Activated CD8-positive, alpha-beta memory T cell treated with anti-CD3 and anti-CD28 coated beads, Interleukin-2, amount 50 U/mL, for 48 hours (primary cell): ENCODE results near the gene CPA2.

Experiments
- DNase-seq: peaks from one replicate; pipeline ENCODE4 v3.0.0-alpha.2; 2020

Gene CPA2

DNA sequence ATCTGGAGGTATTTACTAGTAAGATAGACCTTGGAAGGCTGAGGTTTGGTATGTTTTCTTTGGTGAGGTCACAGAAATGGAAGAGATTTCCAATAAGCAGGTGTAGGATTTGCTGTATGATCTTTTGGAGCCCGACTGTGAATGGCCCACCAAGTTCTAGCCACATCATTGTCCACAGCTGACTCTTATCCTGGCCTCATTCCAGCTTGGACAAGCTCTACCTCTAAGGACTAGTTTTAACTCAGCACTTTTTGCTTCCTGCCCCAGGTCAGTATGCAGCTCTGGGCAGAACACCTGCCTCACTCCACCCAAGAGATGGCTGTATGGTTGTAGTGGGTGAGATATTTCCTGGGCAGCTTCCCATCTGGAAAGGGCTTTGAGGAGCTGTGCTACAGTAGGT, 20.2 kb downstream of the CPA2 start:
- no peak for DNase-seq

DNA sequence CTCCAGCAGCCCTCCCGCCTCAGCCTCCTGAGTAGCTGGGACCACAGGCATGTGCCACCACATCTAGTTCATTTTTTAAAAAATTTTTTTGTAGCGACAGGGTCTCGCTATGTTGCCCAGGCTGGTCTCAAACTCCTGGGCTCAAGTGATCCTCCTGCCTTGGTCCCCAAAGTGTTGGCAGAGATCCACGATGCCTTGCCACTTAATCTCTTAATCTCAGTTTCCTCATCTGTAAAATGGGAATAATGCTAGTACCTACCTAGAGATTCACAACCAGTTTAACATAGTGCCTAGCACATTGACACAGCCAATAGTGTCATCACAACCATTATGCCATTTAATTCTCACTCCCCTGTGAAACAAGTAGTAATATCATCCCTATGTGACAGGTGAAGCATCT, 21.5 kb downstream of the CPA2 start:
- DNase-seq, result no peak

DNA sequence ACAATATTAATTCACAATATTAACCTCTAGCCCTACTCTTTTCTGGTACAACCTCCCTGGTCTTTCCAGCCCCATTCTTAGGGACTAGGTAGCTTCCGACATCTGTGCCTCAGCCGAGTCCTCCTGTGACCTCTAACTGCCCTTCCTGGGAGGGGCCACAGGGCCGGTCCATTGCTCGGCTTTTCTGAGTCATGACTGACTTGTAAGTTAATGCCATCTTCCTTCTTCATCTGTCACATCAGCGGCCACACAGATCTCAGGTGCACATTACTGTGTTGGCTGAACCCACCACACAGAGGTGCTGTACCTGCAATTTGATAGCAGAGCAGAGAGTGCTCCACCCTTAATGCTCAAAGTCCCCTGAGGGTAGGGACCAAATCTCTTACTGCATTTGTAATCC, 22.2 kb downstream of the CPA2 start:
- no peak for DNase-seq

DNA sequence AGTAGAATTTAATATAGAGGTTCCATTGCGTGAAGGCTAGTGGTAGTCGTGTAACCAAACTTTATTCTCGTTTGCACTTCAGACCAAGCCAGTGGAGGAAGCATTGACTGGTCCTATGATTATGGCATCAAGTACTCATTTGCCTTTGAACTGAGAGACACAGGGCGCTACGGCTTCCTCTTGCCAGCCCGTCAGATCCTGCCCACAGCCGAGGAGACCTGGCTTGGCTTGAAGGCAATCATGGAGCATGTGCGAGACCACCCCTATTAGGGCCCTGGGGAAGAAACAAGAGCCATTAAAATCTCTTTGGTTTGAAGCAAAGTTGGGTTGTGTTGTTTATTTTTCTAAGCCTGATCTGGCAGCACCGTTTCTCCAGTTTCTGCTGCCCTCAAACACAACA, 22.8 kb downstream of the CPA2 start:
- no peak for DNase-seq

DNA sequence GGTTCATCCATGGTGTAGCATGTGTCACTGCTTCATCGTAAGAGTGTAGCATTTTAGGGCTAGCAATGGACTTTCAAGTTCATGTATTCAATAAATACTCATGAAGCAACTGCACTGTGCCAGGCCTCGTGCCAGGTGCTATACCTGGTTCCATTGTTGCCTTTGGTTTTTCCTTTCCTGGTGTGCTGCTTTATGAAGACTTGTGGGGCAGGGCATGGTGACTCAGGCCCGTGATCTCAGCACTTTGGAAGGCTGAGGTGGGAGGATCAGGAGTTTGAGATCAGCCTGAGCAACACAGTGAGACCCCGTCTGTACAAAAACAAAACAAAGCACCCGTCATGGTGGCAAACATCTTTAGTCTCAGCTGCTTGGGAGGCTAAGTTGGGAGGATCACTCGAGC, 24.1 kb downstream of the CPA2 start:
- no peak for DNase-seq

DNA sequence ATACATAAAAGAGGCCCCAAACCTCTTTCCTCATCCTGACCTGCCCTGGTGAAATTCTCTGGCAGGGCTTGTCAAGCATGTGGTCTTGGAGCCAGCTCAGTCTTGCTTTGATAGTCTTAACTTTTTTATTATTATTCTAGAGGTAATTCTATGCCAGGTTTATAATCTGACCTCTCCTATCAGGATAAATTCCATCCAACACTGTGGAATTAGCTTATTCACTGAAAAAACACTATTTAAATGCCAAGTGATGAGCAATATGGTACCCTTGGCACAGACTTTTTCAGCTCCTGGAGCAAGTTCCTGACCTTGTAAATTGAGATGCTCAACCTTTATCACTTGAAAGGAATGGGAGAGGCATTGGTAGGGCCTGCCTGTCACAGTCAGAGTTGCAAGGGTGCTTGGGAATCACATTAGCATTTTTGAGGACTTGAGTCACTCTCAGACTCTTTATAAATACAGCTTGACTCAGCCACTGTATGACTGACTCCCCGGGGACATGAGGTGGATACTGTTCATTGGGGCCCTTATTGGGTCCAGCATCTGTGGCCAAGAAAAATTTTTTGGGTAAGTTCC, 26.1 kb downstream of the CPA2 start, which contains the start of gene CPA4:
CPA4 (plus strand) TSS at position 480 of the 576 bp plus-strand sequence; CDS start at position 500, 20 bp downstream.
- no peak for DNase-seq

DNA sequence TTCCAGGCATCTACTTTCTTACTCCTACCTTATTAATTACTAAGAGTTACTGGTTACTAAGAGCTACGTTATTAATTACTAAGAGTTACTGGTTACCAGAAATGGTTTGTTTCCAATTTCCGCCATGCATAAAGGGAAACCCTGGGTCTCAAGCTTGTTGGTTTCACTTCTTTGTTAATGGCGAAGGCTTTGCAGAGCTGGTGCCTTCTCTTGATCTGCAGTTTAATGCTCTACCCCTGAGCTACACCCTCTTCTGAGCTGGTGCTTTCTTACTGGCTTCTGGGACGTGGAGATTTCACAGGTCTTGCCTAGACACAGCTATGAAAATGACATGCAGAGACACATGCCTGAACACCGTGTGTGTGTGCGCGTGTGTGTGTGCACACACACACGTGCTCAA, 26.9 kb downstream of the CPA2 start:
- no peak for DNase-seq

DNA sequence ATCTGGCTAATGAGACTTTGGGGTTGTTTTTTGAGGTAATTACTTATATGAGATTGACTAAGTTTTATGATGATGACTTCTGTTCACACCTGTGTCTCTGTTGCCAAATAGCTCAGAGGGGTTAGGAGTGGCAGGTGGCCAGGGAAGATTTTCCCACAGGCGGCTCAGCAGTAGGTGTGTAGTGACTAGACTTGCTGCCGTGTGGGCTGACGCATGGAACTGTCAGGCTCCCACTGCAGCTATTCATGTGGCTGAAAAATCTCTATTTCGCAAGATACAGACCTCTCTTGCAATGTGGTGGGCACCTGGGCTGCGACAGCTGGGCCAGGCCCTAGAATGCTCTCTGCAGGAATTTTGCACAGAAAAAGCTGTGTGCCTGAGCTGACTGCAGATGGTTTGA, 27.7 kb downstream of the CPA2 start:
- no peak for DNase-seq

DNA sequence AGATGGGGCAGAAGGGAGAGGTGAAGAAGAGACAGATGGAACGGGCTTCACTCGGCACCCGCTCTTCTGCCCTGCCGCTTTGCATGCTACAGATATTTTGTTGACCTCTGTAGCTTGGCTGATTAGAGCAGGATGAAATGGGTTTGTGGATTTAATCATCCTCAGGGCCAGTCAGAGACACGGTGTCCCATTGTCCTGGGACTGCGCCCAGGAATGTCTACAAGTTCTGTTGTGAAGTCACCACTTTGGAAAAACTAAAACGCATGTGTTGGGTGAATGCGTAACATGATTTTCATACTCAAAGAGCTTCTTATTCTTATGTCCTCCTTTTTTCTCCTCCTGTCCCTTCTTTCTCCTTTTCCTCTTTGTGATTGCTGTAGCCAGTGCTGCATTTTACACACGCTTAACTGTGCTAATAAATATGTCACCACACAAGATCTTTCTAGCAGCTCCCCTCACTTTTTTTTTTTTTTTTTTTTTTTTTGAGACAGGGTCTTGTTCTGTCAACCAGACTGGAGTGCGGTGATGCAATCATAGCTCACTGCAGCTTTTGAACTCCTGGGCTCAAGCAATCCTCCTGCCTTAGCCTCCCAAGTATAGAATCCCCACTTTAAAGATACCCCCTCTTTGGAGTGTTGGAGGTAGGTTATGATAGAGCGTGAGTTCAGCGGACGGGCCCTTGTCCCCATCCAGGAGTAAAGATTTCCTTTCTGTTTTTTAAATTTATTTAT, 29.7 kb downstream of the CPA2 start:
- no peak for DNase-seq

DNA sequence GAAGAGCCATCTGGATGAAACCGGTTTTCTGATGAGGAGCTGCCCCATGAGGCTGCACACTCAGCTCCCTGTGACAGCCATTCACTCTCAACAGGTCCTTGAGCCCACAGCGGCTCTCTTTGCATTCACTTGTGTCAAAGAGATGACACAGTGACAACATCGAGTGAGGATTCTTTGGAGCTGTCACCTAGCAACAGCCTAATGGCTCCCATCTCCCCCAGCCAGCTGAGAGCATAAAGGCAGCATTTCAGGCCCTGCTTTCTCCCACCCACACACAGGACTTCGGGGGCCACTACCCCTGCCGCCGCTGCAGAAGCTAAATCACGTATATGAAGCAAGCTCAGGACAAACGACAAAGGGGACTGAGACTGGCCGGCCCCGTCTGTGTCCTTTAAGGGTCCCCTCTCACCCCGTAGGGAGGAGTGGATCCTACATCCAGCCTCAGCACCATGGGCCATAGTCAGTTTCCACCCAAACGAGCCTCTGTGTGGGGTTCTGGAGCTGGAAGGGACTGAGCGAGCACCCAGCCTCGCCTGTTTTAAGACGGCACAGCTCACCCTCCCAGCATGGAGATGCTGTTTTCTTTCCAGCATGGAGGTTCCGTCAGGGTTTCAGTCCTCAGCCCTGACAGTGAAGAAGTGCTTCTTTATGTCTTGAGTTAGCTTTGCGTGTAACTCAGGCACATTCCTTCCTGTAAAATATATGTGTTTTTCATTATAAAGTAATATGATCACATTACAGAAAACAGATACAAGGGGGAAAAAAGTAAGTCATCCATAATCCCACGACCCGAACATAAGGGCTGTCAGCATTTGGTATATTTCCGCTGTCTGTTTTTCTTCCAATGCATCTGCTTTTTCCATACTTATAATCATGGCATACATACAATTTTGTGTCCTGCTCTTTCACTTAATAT, 31.2 kb downstream of the CPA2 start:
- DNase-seq, result no peak

DNA sequence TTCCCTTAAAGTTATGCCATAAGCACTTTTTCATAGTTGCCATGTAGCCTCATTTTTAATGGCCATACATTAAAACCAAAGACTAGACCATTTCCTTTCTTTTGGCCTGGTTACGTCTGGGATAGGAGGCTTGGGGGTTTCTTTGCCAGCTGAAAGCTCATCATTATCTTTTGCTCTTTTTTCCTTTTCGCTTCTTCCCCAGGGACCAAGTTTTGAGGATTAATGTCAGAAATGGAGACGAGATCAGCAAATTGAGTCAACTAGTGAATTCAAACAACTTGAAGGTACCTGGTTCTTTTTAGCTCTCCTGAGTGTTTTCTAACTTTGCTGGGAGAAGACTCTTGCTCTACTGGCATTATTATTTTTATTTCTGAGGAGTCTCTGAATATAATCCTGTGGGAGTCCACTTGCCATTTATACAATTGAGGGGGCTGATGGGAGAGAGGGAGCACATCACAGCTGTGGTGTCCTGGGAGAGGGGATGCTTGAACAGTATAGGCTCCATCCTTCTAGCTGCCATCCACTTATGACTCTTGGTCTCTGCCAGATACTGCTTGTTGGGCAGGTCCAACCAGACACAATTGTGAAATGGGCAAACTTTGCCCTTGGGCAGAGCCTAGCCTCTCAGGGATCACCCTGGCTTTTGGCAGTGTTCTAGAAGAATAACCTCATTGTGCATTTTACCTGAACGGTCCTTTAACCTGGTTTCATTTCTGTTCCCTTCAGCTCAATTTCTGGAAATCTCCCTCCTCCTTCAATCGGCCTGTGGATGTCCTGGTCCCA, 32.1 kb downstream of the CPA2 start:
- no peak for DNase-seq

DNA sequence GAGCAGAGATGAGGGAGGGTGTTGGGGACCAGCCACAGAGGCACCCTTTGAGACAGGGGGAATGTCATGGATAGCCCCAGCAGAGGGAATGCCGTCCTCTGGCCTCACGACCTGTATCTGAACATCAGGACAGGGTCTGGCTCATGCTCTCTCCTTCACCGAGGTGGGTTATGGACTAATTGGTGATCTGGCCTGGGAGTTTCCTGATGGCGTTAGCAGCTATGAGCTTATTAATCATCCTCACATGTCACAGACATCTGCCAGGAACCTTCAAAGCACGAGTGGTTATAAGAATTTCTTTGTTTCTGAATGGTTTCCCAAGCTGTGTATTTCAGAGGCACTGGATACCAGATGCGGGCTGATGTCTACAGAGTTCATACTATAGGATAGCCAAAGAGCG, 33.2 kb downstream of the CPA2 start:
- no peak for DNase-seq

DNA sequence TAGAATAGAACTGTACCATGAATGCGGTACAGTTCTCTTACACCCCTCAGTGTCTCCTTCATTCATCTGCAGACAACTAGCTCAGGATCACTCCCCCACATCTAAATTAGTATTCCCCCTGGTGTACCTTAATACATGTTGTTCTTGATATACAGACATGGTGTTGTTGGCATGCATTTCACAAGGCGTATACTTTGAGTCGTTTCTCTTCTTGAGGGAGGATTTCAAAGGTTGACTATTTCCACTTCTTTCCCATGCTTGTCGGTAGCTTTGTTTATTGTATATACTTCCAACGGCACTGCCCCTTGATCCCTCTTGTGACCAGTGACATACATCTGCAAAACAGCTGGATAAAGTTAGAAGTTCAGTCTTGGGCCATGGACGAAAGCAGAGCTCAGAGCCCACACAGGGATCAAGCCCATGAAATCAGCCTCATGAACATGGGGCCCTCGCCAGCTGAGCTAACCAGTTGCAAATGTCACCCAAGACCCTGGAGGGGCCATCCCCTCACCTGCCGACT, 34.9 kb downstream of the CPA2 start:
- DNase-seq, result no peak

DNA sequence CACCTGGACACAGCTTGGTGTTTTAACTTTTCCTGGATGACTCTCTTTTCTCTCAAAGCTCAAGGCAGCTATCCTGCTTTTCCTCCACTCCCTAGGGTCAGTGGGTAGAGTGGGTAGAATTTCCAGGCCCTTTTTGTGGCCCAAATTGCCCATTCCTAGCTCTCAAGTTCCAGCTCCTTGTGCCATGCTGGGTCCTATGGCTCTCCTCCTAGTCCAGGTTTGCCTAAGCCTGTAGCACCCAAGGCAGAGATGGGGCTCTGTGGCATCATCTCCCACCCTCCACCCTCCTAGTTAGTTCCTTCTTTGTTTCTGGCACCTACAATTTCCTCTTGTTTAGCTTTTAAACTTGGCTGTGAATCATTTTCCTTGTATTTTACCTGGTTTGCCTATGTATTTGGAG, 36.0 kb downstream of the CPA2 start:
- DNase-seq, result no peak

DNA sequence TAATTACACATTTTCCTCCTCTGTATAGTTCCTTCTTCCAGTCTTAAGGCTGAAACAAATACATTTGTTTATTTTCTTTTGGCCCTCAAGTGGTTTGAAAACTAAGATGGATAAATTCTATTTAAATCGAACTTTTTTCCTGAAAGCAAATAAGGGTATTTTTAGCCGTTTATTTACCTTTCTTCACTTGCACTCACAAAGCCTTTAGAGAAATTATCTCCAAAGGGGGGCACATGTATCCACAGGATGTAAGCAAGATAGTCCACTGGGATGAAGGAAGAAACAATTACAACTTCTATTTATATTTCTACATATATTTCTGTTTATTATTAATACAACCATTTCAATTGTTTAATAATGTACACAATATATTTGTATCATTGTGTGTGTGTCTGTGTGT, 36.5 kb downstream of the CPA2 start:
- no peak for DNase-seq

DNA sequence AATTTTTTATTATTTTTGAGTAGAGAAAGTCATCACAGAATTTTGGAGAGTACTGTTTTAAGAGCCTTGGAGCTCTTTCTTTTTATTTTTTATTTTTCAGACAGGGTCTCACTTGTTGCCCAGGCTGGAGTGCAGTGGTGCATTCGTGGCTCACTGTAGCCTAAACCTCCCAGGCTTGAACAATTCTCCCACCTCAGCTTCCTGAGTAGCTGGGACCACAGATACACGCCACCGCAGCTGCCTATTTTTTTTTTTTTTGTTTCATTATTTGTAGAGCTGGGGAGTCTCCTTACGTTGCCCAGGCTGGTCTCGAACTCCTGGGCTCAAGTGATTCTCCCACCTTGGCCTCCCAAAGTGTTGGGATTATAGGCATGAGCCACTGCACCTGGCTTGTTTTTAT, 36.9 kb downstream of the CPA2 start:
- DNase-seq, result no peak

DNA sequence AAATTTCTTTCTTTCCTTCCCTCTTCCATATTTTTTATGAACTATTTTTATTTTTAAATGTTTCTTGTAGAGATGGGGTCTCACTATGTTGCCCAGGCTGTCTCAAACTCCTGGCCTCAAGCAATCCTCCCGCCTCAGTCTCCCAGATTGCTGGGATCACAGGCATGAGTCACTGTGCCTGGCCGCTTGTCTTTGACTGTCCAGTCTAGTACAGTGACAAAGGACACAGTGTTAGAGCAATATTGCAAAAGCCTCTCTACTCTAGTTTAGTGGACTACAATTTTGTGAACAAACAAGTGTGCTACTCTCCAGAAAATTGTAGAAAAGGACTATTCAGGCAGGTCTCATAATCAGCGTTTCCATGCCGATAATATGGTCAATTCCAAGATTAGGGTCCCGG, 37.3 kb downstream of the CPA2 start:
- DNase-seq, result no peak

DNA sequence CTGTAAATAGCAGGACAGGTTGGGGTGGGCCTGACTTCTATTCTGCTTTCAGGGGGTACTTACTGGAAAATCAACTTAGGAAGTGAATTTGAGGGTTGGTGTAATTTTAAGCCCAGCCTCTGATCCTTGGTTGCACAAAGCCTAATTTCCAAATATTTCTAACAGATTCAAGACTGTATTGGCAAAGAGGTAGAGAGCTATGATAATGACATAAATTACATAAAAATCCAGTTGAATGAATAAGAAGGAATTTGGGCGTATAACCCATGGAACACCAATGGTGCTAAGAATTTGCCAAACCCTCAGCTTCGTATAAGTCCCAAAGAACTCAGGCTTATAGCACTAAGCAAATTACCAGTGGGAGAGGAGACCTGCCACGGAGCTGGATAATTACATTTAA, 38.2 kb downstream of the CPA2 start:
- no peak for DNase-seq

DNA sequence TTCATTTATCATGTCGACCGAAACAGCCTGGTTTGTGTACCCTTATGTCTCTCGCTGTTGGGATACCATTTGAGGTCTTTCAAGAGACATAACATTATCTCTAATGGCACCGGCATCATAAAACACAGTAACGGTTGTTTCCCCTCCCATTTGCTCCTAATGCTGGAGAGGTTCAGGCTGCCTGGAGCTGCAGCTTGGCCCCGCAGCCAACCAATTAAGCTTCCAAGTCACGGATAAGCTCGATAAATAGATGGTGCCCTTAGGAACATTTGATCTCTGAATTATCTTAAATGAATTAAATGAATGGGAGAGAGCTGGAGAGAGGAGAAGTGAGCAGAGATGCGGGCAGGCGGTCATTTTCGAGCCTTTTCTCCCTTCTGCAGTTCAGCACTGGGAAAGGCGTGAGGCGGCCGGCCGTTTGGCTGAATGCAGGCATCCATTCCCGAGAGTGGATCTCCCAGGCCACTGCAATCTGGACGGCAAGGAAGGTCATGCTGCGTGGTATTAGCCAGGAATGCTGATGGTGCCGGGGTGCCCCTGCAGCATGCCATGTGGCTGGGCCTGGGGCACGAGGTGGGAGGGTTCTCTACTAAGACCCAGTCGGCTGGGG, 38.9 kb downstream of the CPA2 start:
- DNase-seq, result no peak

DNA sequence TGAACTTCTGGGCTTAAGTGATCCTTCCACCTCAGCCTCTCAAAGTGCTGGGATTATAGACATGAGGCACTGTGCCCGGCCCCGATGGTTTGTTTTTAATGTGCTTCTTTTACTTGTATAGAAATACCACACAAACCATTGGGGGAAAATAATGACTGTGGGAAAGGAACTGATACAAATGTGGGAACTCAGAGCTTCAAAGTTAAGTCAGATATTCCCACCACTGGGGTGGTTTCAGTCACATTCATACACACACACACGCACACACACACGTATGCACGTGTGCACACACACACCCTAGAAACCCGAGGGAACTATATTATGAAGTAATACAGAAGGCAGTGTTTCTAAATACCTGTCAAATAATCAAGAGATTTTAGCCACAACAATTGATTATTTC, 43.3 kb downstream of the CPA2 start:
- no peak for DNase-seq

DNA sequence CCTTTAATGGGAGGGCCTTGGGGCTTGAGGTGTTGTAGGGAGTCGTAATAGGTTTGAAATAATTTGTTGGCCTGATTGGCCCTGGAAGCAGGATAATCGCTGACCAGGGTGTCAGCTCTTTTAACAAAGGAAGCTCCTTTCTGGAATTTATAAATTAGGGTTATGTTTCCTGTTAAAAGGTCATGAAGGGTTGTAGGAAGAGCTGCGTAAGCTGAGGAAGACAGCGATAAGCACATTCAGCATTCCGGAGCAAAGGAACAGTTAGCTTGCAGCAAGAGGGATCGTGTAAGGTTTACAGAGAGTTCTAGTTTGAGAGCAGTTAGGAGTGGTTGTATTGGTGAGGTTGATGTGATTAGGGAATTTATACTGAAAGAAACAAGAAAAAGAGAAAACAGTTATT, 47.6 kb downstream of the CPA2 start:
- DNase-seq, result no peak

DNA sequence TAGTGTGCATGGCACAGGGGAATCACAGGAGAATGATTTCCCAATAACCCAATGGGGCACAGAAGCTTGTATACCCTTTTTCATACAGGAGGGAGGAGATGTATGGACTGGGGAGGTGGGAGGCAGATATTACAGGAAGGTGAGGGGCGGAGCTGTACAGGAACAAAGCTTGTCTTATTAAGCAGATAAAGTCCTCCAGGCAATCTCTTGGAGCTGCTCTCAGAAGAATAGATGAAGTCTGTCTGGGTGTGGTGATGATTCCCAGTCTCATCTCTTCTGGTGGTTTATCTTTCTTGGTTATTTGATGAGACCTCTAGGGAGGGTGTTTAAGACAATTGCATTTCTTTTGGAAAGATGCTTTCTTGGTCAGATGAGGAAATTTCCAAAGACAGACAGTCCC, 52.9 kb downstream of the CPA2 start:
- DNase-seq, result no peak
